ENCODE measurements around the gene CORO7. TPM values are rescaled to one million over a fixed set of nuclear protein-coding genes. Genes with fewer than 3 reads are reported as not detected.

Gene CORO7
- polyA plus RNA-seq, 1 donor from 2014 or later = 57.6 TPM

- no peaks in the 10 kb centered on the region for H4K20me1 ChIP-seq (ENCODE audit: insufficient read depth)
- H3K79me2 ChIP-seq (replicated peaks; ENCODE audit: insufficient read depth, low read length) = no peaks in the 10 kb centered on the region
- no peak overlapping the region for H2AFZ ChIP-seq (ENCODE audit: low read depth, low read length)
- no peaks in the 10 kb centered on the region for H3K27me3 ChIP-seq (ENCODE audit: insufficient read depth, low read depth, low read length)
- no peak overlapping the region for H3K4me3 ChIP-seq (ENCODE audit: low read length)
- TF ChIP-seq POLR2AphosphoS5 (IDR thresholded peaks at IDR 0.05) = no peak
- TF ChIP-seq RAD21 (conservative IDR thresholded peaks at IDR 0.05) = no peak
- no peak for TF ChIP-seq TAF1 (IDR thresholded peaks at IDR 0.05; ENCODE audit: low read depth)
- TF ChIP-seq CTCF (IDR thresholded peaks at IDR 0.05; ENCODE audit: poor library complexity, severe bottlenecking) = no peak
- TF ChIP-seq EZH2 (IDR thresholded peaks at IDR 0.05; ENCODE audit: borderline replicate concordance, insufficient read depth, low read length, poor library complexity, severe bottlenecking) = no peak
- no peak for TF ChIP-seq MXI1 (conservative IDR thresholded peaks at IDR 0.05; ENCODE audit: poor library complexity, severe bottlenecking)
- no peak for TF ChIP-seq EP300 (conservative IDR thresholded peaks at IDR 0.05; ENCODE audit: poor library complexity, severe bottlenecking)
- no peak for TF ChIP-seq REST (IDR thresholded peaks at IDR 0.05; ENCODE audit: borderline replicate concordance)
- TF ChIP-seq SMC3 (conservative IDR thresholded peaks at IDR 0.05; ENCODE audit: poor library complexity) = no peak
- no peak overlapping the region for H3K9ac ChIP-seq (ENCODE audit: low read length)
- no peaks in the 10 kb centered on the region for H3K36me3 ChIP-seq (ENCODE audit: insufficient read depth, low read length)
- H3K4me2 ChIP-seq (ENCODE audit: low read length) = no peak overlapping the region
- H3K9me3 ChIP-seq (ENCODE audit: low read length) = no peaks in the 10 kb centered on the region
- no peak overlapping the region for H3K27ac ChIP-seq (ENCODE audit: low read length)
- H3K9me2 ChIP-seq (ENCODE audit: insufficient read depth, low read length) = no peaks in the 10 kb centered on the region
- H3F3A ChIP-seq (ENCODE audit: insufficient read depth, low read length, poor library complexity, severe bottlenecking) = no peaks in the 10 kb centered on the region
Observed at GRCh38 chr16:4387781-4388180, 28.6 kb downstream of the CORO7 start.

GRCh38 chr16:4386951-4387565, 29.3 kb downstream of the CORO7 start:
- no peaks in the 10 kb centered on the region for H4K20me1 ChIP-seq (ENCODE audit: insufficient read depth)
- H3K36me3 ChIP-seq (ENCODE audit: insufficient read depth, low read length) = no peaks in the 10 kb centered on the region
- H3K27ac ChIP-seq (ENCODE audit: low read length) = no peak overlapping the region
- H3K27me3 ChIP-seq (ENCODE audit: insufficient read depth, low read depth, low read length) = no peaks in the 10 kb centered on the region
- no peak overlapping the region for H3K4me3 ChIP-seq (ENCODE audit: low read length)
- H3K79me2 ChIP-seq (replicated peaks; ENCODE audit: insufficient read depth, low read length) = no peaks in the 10 kb centered on the region
- no peaks in the 10 kb centered on the region for H3K9me2 ChIP-seq (ENCODE audit: insufficient read depth, low read length)
- no peak overlapping the region for H3K9ac ChIP-seq (ENCODE audit: low read length)
- H3F3A ChIP-seq (ENCODE audit: insufficient read depth, low read length, poor library complexity, severe bottlenecking) = no peaks in the 10 kb centered on the region
- no peaks in the 10 kb centered on the region for H3K9me3 ChIP-seq (ENCODE audit: low read length)
- H2AFZ ChIP-seq (ENCODE audit: low read depth, low read length) = no peak overlapping the region
- H3K4me2 ChIP-seq (ENCODE audit: low read length) = no peak overlapping the region
- TF ChIP-seq CTCF (IDR thresholded peaks at IDR 0.05; ENCODE audit: poor library complexity, severe bottlenecking) (no peak), POLR2AphosphoS5 (IDR thresholded peaks at IDR 0.05) (no peak), SMC3 (conservative IDR thresholded peaks at IDR 0.05; ENCODE audit: poor library complexity) (no peak)

Data from neural cell (in vitro differentiated cells).